ENCODE results near the gene MAP3K21. TPM values are rescaled to one million over a fixed set of nuclear protein-coding genes. Genes with fewer than 3 reads are reported as not detected.

Gene MAP3K21
- total RNA-seq, 6 donors from 2014 or later: 6.0 to 22.0 (median 12.9) TPM

DNA sequence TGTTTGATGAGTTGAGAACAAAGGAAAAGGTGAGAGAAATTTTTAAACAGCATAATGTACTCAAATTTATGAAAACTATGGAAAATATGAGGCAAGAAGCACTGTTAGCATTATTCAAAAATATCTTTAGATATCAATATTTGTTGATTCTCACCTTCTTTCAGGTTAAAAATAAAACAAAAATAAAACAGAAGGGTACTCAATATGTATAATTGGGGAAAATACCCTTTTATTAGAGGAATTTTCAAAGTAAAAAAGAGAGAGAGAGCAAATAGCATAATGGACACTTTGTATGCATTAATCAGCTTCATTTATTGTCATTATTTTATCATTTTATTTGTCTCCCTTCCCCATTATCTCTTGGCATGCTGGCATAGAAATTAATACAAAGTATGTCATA lies 27.5 kb downstream of the MAP3K21 start:
- Histone ChIP-seq H3K9me3 (no peaks in the 10 kb centered on the region), H3K4me3 (no peak overlapping the region), H3K4me1 (no peaks in the 10 kb centered on the region), H3K27me3 (no peaks in the 10 kb centered on the region), H3K36me3 (no peaks in the 10 kb centered on the region), H3K27ac (no peak overlapping the region)
- TF ChIP-seq POLR2A (IDR thresholded peaks at IDR 0.05): no peak
- no peak for TF ChIP-seq EP300 (IDR thresholded peaks at IDR 0.05)
- TF ChIP-seq POLR2AphosphoS5 (IDR thresholded peaks at IDR 0.05): no peak
- TF ChIP-seq, protein P1, sequence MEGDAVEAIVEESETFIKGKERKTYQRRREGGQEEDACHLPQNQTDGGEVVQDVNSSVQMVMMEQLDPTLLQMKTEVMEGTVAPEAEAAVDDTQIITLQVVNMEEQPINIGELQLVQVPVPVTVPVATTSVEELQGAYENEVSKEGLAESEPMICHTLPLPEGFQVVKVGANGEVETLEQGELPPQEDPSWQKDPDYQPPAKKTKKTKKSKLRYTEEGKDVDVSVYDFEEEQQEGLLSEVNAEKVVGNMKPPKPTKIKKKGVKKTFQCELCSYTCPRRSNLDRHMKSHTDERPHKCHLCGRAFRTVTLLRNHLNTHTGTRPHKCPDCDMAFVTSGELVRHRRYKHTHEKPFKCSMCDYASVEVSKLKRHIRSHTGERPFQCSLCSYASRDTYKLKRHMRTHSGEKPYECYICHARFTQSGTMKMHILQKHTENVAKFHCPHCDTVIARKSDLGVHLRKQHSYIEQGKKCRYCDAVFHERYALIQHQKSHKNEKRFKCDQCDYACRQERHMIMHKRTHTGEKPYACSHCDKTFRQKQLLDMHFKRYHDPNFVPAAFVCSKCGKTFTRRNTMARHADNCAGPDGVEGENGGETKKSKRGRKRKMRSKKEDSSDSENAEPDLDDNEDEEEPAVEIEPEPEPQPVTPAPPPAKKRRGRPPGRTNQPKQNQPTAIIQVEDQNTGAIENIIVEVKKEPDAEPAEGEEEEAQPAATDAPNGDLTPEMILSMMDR (IDR thresholded peaks at IDR 0.05): no peak
- DNase-seq (no peak), ATAC-seq (ENCODE audit: low FRiP score in 2 of 2) (no peak)

DNA sequence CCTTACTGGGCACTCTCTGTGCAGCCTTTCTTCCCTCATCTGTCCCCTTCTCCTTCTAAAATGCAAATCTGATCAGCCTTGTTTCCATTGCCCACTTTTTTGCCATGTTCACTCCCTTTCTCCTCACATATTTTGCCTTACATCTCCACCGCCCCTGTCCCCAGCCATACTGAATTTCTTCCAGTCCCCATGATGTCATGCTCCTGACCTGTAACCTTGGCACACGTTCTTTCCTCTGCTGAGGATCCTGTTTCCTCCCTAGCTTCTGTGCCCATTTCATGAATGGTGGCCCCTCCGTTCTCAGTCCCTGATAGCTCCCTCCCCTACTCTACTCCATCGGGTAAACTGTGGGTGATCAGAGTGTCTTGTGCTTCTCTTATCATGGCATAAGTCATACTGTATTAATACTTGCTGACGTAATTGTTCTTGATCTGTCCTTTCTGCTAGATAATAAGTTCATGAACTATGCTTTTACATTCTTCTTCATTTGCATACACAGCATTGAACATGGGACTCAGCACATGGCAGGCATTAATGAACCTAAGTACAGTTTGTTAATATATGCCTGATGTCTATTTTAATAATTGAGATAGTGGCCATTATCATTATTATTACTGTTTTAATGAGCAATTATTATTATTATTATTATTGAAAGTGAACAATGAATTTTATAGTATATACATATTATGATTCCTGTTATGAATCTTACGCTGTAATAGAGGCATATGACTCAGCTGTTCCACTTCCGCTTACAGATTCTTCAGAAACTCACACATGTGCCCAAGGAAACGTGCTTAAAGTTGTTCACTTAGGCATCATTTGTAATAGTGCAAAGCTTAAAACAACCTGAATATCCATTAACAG lies 28.5 kb downstream of the MAP3K21 start:
- ATAC-seq (ENCODE audit: low FRiP score in 2 of 2): no peak
- TF ChIP-seq POLR2AphosphoS5 (IDR thresholded peaks at IDR 0.05): no peak
- no peak for TF ChIP-seq EP300 (IDR thresholded peaks at IDR 0.05)
- no peak for TF ChIP-seq POLR2A (IDR thresholded peaks at IDR 0.05)
- Histone ChIP-seq H3K4me3 (no peak overlapping the region), H3K9me3 (no peaks in the 10 kb centered on the region), H3K27me3 (no peaks in the 10 kb centered on the region), H3K27ac (no peak overlapping the region), H3K4me1 (peaks cover 0 to 4% (median under 1%) of the 10 kb centered on the region in 4 donors), H3K36me3 (no peaks in the 10 kb centered on the region)
- 68 to 72% methylated on average over 8 of the region's 8 CpGs for WGBS, 2 donors
- no peak for DNase-seq

GRCh38 chr1:233356705-233356987 lies 29.1 kb downstream of the MAP3K21 start:
- Histone ChIP-seq H3K9me3 (no peaks in the 10 kb centered on the region), H3K27me3 (no peaks in the 10 kb centered on the region), H3K4me1 (peaks cover 0 to 6% (median 2%) of the 10 kb centered on the region in 4 donors), H3K36me3 (no peaks in the 10 kb centered on the region), H3K4me3 (no peak overlapping the region), H3K27ac (no peak overlapping the region)
- DNase-seq (no peak), ATAC-seq (ENCODE audit: low FRiP score in 2 of 2) (no peak)
- WGBS, 2 donors: 91% methylated on average over 3 of the region's 3 CpGs
- TF ChIP-seq, protein P1 (IDR thresholded peaks at IDR 0.05): no peak
- TF ChIP-seq POLR2AphosphoS5 (IDR thresholded peaks at IDR 0.05): no peak
- TF ChIP-seq EP300 (IDR thresholded peaks at IDR 0.05): no peak
- no peak for TF ChIP-seq POLR2A (IDR thresholded peaks at IDR 0.05)

GRCh38 chr1:233357595-233358397 lies 30.3 kb downstream of the MAP3K21 start:
- ATAC-seq (ENCODE audit: low FRiP score in 2 of 2): peak in 1 of 2 donors; percentile 43

GRCh38 chr1:233359431-233359830 lies 31.9 kb downstream of the MAP3K21 start:
- ATAC-seq (ENCODE audit: low FRiP score in 2 of 2): peak in 1 of 2 donors; percentile 63
- H3K36me3 ChIP-seq: no peaks in the 10 kb centered on the region
- 69 to 74% methylated on average over 5 of the region's 5 CpGs for WGBS, 2 donors
- DNase-seq: peak in 1 of 2 donors; percentile 37
- peaks cover 0 to 6% (median 2%) of the 10 kb centered on the region in 4 donors for H3K4me1 ChIP-seq
- no peak overlapping the region for H3K27ac ChIP-seq
- H3K4me3 ChIP-seq: no peak overlapping the region
- no peak for TF ChIP-seq POLR2A (IDR thresholded peaks at IDR 0.05)
- no peak for TF ChIP-seq EP300 (IDR thresholded peaks at IDR 0.05)
- TF ChIP-seq POLR2AphosphoS5 (IDR thresholded peaks at IDR 0.05): no peak
- TF ChIP-seq, protein P1 (IDR thresholded peaks at IDR 0.05): no peak
- no peaks in the 10 kb centered on the region for H3K27me3 ChIP-seq
- H3K9me3 ChIP-seq: no peaks in the 10 kb centered on the region

More at GRCh38 chr1:233357595-233358397, 30.3 kb downstream of the MAP3K21 start:
- Histone ChIP-seq H3K27ac (no peak overlapping the region), H3K36me3 (no peaks in the 10 kb centered on the region), H3K4me3 (no peak overlapping the region), H3K27me3 (no peaks in the 10 kb centered on the region), H3K9me3 (no peaks in the 10 kb centered on the region), H3K4me1 (peaks cover 0 to 6% (median 2%) of the 10 kb centered on the region in 4 donors)
- DNase-seq: no peak
- TF ChIP-seq POLR2A (IDR thresholded peaks at IDR 0.05) (no peak), POLR2AphosphoS5 (IDR thresholded peaks at IDR 0.05) (no peak), EP300 (IDR thresholded peaks at IDR 0.05) (no peak)
- TF ChIP-seq, protein P1 (IDR thresholded peaks at IDR 0.05): no peak
- WGBS, 2 donors: 85 to 87% methylated on average over 6 of the region's 6 CpGs
